HepG2 (cell line): Measurements from ENCODE around the gene TUFM. TPM values are rescaled to one million over a fixed set of nuclear protein-coding genes. Genes with fewer than 3 reads are reported as not detected.

ENCODE experiments used
- HES4 ChIP-seq: sonication (generic); formaldehyde crosslinking; IDR thresholded peaks from 2 replicates; pipeline ENCODE4 v1.9.0; 2021; ENCODE audit warnings: mild to moderate bottlenecking, missing genetic modification reagents, borderline replicate concordance
- HIVEP1 ChIP-seq: sonication (generic); formaldehyde crosslinking; IDR thresholded peaks from 2 replicates; pipeline ENCODE4 v1.4.0; 2020; ENCODE audit warnings: mild to moderate bottlenecking, missing genetic modification reagents
- KDM5B ChIP-seq: sonication (generic); formaldehyde crosslinking; IDR thresholded peaks from 2 replicates; pipeline ENCODE4 v1.4.0; 2020; ENCODE audit warnings: missing genetic modification reagents, mild to moderate bottlenecking, borderline replicate concordance
- NR2C2 ChIP-seq: sonication (generic); formaldehyde crosslinking; IDR thresholded peaks from 2 replicates; pipeline ENCODE4 v1.4.0; 2020; ENCODE audit warnings: missing genetic modification reagents, mild to moderate bottlenecking, moderate library complexity, borderline replicate concordance
- PAX8 ChIP-seq: sonication (generic); formaldehyde crosslinking; IDR thresholded peaks from 2 replicates; pipeline ENCODE4 v1.8.0; 2022; ENCODE audit warnings: mild to moderate bottlenecking, missing genetic modification reagents, borderline replicate concordance
- PCBP1 ChIP-seq: fragments of 200-400 bp; formaldehyde crosslinking; IDR thresholded peaks from 2 replicates; pipeline ENCODE4 v1.6.1; 2017; ENCODE audit warnings: mild to moderate bottlenecking, low read depth, low read length, borderline replicate concordance
- REL ChIP-seq: sonication (generic); formaldehyde crosslinking; conservative IDR thresholded peaks from 2 replicates; pipeline ENCODE4 v1.8.0; 2022; ENCODE audit warnings: mild to moderate bottlenecking, missing genetic modification reagents, moderate library complexity
- SATB2 ChIP-seq: sonication (generic); formaldehyde crosslinking; IDR thresholded peaks from 2 replicates; pipeline ENCODE4 v1.5.0; 2020; ENCODE audit warnings: missing genetic modification reagents
- SIN3A ChIP-seq: IDR thresholded peaks from 2 replicates; pipeline ENCODE4 v1.6.1; 2011; ENCODE audit warnings: low read depth, mild to moderate bottlenecking, control low read depth, low read length, borderline replicate concordance
- SRSF1 ChIP-seq: fragments of 200-400 bp; formaldehyde crosslinking; optimal IDR thresholded peaks from 2 replicates; pipeline ENCODE3; 2017; ENCODE audit warnings: mild to moderate bottlenecking, low read depth, low read length, moderate library complexity
- U2AF1 ChIP-seq: fragments of 200-400 bp; formaldehyde crosslinking; optimal IDR thresholded peaks from 2 replicates; pipeline ENCODE3; 2017; ENCODE audit warnings: mild to moderate bottlenecking, low read depth, low read length
- ZBTB3 ChIP-seq: sonication (generic); formaldehyde crosslinking; IDR thresholded peaks from 2 replicates; pipeline ENCODE4 v1.4.0; 2020; ENCODE audit warnings: low read depth, mild to moderate bottlenecking, moderate library complexity, missing genetic modification reagents, borderline replicate concordance
- ZC3H13 ChIP-seq: sonication (generic); formaldehyde crosslinking; IDR thresholded peaks from 2 replicates; pipeline ENCODE4 v1.8.1; 2023; ENCODE audit warnings: mild to moderate bottlenecking, missing genetic modification reagents, moderate library complexity
- ZNF138 ChIP-seq: sonication (generic); formaldehyde crosslinking; IDR thresholded peaks from 2 replicates; pipeline ENCODE4 v1.5.0; 2020; ENCODE audit warnings: mild to moderate bottlenecking, low read depth, missing genetic modification reagents
- ZNF230 ChIP-seq: sonication (generic); formaldehyde crosslinking; IDR thresholded peaks from 2 replicates; pipeline ENCODE4 v1.4.0; 2020; ENCODE audit warnings: mild to moderate bottlenecking, missing genetic modification reagents
- ZNF34 ChIP-seq: sonication (generic); formaldehyde crosslinking; IDR thresholded peaks from 2 replicates; pipeline ENCODE4 v1.4.0; 2020; ENCODE audit warnings: mild to moderate bottlenecking, missing genetic modification reagents, borderline replicate concordance
- ZNF709 ChIP-seq: sonication (generic); formaldehyde crosslinking; IDR thresholded peaks from 2 replicates; pipeline ENCODE4 v1.5.0; 2020; ENCODE audit warnings: mild to moderate bottlenecking, missing genetic modification reagents
- ZNF746 ChIP-seq: sonication (generic); formaldehyde crosslinking; IDR thresholded peaks from 2 replicates; pipeline ENCODE4 v1.8.0; 2022; ENCODE audit warnings: mild to moderate bottlenecking, missing genetic modification reagents
- polyA plus RNA-seq, 8 experiments: library from polyadenylated mRNA; depleted of rRNA in 3 of 8; stranded (reverse) in 7 of 8; unstranded in 1 of 8; fragments of >200 nt; fragmentation: Illumina TruSeq in 4 of 8; extraction: Trizol in 4 of 8; gene quantifications; 2 replicates each; pipeline versions ENCODE4 v1.2.1 to v1.2.3, GENCODE V29; 2011 to 2016; ENCODE audit warnings: low read depth in 4 of 8, missing spikeins in 1 of 8, mixed read lengths in 1 of 8; ENCODE audit not compliant: insufficient read depth in 1 of 8
- total RNA-seq, 5 experiments: library from RNA; depleted of rRNA; stranded (reverse); fragments of >200 nt; fragmentation: Illumina TruSeq; extraction: Trizol; gene quantifications; 2 replicates each; pipeline ENCODE4 v1.2.3, GENCODE V29; 2016; ENCODE audit warnings: low read depth in 1 of 5
- TF ChIP-seq, protein P1 (sequence below): sonication (generic); formaldehyde crosslinking; IDR thresholded peaks from 2 replicates; pipeline ENCODE4 v1.4.0; 2020; ENCODE audit warnings: missing genetic modification reagents
- TF ChIP-seq, protein P2 (sequence below), 2 experiments: sonication (generic) in 1 of 2; formaldehyde crosslinking in 1 of 2; IDR thresholded peaks; 2 replicates each; pipeline versions ENCODE4 v1.4.0 to v1.6.1; 2018 to 2020; ENCODE audit warnings: missing genetic modification reagents in 2 of 2, borderline replicate concordance in 1 of 2, low read depth in 1 of 2, mild to moderate bottlenecking in 1 of 2, missing biosample characterization in 1 of 2

Gene TUFM
- total and polyA plus RNA-seq, 2 of the 13 experiments (the other 11 are each of a cell fraction or from before 2014, with no cell fraction given), result 206 to 298 TPM

DNA sequence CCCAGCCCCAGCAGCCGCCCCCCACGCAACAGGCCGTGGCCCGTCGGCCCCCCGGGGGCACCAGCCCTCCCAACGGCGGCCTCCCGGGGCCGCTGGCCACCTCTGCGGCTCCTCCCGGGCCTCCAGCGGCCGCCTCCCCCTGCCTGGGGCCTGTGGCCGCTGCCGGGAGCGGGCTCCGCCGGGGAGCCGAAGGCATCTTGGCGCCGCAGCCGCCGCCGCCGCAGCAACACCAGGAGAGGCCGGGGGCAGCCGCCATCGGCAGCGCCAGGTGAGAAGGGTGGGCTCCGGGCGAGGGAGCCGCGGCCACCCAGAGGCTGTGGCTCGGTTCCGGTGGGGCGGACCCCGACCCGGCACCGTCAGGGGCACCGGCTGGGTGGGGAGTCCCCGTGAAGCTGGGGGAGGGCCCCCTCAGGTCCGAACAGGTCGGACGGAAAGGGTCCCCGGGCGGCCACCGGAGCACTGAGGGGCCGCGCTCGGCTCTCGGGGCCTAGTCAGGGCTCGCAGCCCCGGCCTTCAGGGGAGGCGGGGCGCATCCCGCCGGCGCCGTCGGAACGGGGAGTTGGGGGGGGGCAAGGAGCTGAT is 22.8 kb downstream of the TUFM start (continued):
- TF ChIP-seq, protein P1, sequence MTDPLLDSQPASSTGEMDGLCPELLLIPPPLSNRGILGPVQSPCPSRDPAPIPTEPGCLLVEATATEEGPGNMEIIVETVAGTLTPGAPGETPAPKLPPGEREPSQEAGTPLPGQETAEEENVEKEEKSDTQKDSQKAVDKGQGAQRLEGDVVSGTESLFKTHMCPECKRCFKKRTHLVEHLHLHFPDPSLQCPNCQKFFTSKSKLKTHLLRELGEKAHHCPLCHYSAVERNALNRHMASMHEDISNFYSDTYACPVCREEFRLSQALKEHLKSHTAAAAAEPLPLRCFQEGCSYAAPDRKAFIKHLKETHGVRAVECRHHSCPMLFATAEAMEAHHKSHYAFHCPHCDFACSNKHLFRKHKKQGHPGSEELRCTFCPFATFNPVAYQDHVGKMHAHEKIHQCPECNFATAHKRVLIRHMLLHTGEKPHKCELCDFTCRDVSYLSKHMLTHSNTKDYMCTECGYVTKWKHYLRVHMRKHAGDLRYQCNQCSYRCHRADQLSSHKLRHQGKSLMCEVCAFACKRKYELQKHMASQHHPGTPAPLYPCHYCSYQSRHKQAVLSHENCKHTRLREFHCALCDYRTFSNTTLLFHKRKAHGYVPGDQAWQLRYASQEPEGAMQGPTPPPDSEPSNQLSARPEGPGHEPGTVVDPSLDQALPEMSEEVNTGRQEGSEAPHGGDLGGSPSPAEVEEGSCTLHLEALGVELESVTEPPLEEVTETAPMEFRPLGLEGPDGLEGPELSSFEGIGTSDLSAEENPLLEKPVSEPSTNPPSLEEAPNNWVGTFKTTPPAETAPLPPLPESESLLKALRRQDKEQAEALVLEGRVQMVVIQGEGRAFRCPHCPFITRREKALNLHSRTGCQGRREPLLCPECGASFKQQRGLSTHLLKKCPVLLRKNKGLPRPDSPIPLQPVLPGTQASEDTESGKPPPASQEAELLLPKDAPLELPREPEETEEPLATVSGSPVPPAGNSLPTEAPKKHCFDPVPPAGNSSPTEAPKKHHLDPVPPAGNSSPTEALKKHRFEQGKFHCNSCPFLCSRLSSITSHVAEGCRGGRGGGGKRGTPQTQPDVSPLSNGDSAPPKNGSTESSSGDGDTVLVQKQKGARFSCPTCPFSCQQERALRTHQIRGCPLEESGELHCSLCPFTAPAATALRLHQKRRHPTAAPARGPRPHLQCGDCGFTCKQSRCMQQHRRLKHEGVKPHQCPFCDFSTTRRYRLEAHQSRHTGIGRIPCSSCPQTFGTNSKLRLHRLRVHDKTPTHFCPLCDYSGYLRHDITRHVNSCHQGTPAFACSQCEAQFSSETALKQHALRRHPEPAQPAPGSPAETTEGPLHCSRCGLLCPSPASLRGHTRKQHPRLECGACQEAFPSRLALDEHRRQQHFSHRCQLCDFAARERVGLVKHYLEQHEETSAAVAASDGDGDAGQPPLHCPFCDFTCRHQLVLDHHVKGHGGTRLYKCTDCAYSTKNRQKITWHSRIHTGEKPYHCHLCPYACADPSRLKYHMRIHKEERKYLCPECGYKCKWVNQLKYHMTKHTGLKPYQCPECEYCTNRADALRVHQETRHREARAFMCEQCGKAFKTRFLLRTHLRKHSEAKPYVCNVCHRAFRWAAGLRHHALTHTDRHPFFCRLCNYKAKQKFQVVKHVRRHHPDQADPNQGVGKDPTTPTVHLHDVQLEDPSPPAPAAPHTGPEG (CRISPR knock-in tag), result 0 out of 2 replicates have a peak, but pooled peaks have one; percentile 8
- TF ChIP-seq ZNF746 (CRISPR knock-in tag), result 0 out of 2 replicates have a peak, but pooled peaks have one; percentile 66
- peak; percentile 74; the same call in 1 of the 2 replicates for TF ChIP-seq HIVEP1 (CRISPR knock-in tag)
- TF ChIP-seq ZNF138 (CRISPR knock-in tag), result peak; percentile 54
- TF ChIP-seq ZNF230 (CRISPR knock-in tag), result 0 out of 2 replicates have a peak, but pooled peaks have one; percentile 26
- TF ChIP-seq NR2C2 (CRISPR knock-in tag), result peak; percentile 37; the same call in 1 of the 2 replicates
- TF ChIP-seq PCBP1, result 0 out of 2 replicates have a peak, but pooled peaks have one; percentile 22
- 0 out of 2 replicates have a peak, but pooled peaks have one; percentile 5 for TF ChIP-seq SATB2 (CRISPR knock-in tag)
- TF ChIP-seq, protein P2, sequence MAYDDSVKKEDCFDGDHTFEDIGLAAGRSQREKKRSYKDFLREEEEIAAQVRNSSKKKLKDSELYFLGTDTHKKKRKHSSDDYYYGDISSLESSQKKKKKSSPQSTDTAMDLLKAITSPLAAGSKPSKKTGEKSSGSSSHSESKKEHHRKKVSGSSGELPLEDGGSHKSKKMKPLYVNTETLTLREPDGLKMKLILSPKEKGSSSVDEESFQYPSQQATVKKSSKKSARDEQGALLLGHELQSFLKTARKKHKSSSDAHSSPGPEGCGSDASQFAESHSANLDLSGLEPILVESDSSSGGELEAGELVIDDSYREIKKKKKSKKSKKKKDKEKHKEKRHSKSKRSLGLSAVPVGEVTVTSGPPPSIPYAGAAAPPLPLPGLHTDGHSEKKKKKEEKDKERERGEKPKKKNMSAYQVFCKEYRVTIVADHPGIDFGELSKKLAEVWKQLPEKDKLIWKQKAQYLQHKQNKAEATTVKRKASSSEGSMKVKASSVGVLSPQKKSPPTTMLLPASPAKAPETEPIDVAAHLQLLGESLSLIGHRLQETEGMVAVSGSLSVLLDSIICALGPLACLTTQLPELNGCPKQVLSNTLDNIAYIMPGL (CRISPR knock-in tag; IDR thresholded peaks at IDR 0.05; ENCODE audit: borderline replicate concordance in 1 of 2, low read depth in 1 of 2), result peak in 1 of 2 experiments; percentile 86; a peak in 3 of 4 replicates
- TF ChIP-seq U2AF1, result peak; percentile 94
- 0 out of 2 replicates have a peak, but pooled peaks have one; percentile 10 for TF ChIP-seq KDM5B
- 0 out of 2 replicates have a peak, but pooled peaks have one; percentile 60 for TF ChIP-seq ZNF34 (CRISPR knock-in tag)
- peak; percentile 60; the same call in 1 of the 2 replicates for TF ChIP-seq ZBTB3 (CRISPR knock-in tag)
- peak; percentile 48; the same call in 1 of the 2 replicates for TF ChIP-seq REL (CRISPR knock-in tag)
- TF ChIP-seq SRSF1, result peak; percentile 85
- TF ChIP-seq PAX8 (CRISPR knock-in tag), result 0 out of 2 replicates have a peak, but pooled peaks have one; percentile 44
- TF ChIP-seq SIN3A, result no peak
- TF ChIP-seq HES4 (CRISPR knock-in tag), result peak; percentile 92
- peak; percentile 90 for TF ChIP-seq ZNF709 (CRISPR knock-in tag)
- TF ChIP-seq ZC3H13 (CRISPR knock-in tag), result peak; percentile 66; the same call in 1 of the 2 replicates
